A549 (cell line): ENCODE results near the gene GTF2IRD1. TPM values are rescaled to one million over a fixed set of nuclear protein-coding genes. Genes with fewer than 3 reads are reported as not detected.
A peak's percentile ranks its signal among the peaks of the same experiment; 100 is the strongest.
"Not testable (repeated sequence)": the region's sequence is repeated elsewhere in the genome, so short reads cannot be mapped to it uniquely, and the experiment has no call there.

Source experiments
- ATAC-seq, 2 experiments: fragments of 200-7000 bp in 1 of 2; fragments of >200 bp in 1 of 2; cut with Nextera tagmentation in 1 of 2; cut with Tn5 transposase in 1 of 2; 3 replicates each; pipeline versions ENCODE4 v1.8.0 to v1.9.1; 2018 to 2020; ENCODE audit warnings: mild to moderate bottlenecking in 1 of 2, moderate library complexity in 1 of 2
- CTCF ChIA-PET: fragments of 300-600 bp; sonication (Branson Sonifier 250); formaldehyde crosslinking; extraction: SDS; loops from one replicate; lab custom pipeline; 2021; ENCODE audit warnings: antibody characterized with exemption, inconsistent platforms; lab: Yijun Ruan, JAX
- POLR2A ChIA-PET: fragments of 350-600 bp; formaldehyde crosslinking; extraction: SDS; loops from one replicate; lab custom pipeline; 2021; ENCODE audit warnings: antibody characterized with exemption, inconsistent platforms; lab: Yijun Ruan, JAX
- DNase-seq, 2 experiments: peaks; one replicate each; pipeline versions ENCODE4 v3.0.0 to v3.0.0-alpha.2; 2011 to 2016; ENCODE audit warnings: low read depth in 1 of 2, low spot score in 1 of 2
- FAIRE-seq: peaks from 2 replicates; lab custom pipeline; 2011; peaks lifted over from hg19 to GRCh38; lab: Jason Lieb, UNC
- H3K27ac ChIP-seq, 2 experiments: fragments of >200 bp; sonication (Bioruptor Twin); formaldehyde crosslinking; 3 replicates each; pipeline ENCODE4 v1.5.1; 2016 to 2017
- H3K4me1 ChIP-seq: fragments of >200 bp; sonication (Bioruptor Twin); formaldehyde crosslinking; 3 replicates; pipeline ENCODE4 v1.6.1; 2016
- H3K4me2 ChIP-seq: fragments of >200 bp; sonication (Bioruptor Twin); formaldehyde crosslinking; 3 replicates; pipeline ENCODE4 v1.6.1; 2016
- H3K4me3 ChIP-seq: fragments of >200 bp; sonication (Bioruptor Twin); formaldehyde crosslinking; 3 replicates; pipeline ENCODE4 v1.5.1; 2016
- H3K9me3 ChIP-seq: fragments of >200 bp; sonication (Bioruptor Twin); formaldehyde crosslinking; 3 replicates; pipeline ENCODE4 v1.6.1; 2016
- BHLHE40 ChIP-seq: IDR thresholded peaks from 2 replicates; pipeline ENCODE4 v1.6.1; 2012; ENCODE audit warnings: low read depth, low read length, inconsistent platforms
- CBX2 ChIP-seq: fragments of 200-600 bp; sonication (generic); IDR thresholded peaks from 2 replicates; pipeline ENCODE4 v1.6.1; 2016; ENCODE audit warnings: low read depth, mild to moderate bottlenecking, borderline replicate concordance
- CBX8 ChIP-seq: fragments of 200-600 bp; sonication (generic); IDR thresholded peaks from 2 replicates; pipeline ENCODE4 v1.6.1; 2016
- CHD2 ChIP-seq: fragments of 150-350 bp; IDR thresholded peaks from 2 replicates; pipeline ENCODE4 v1.6.1; 2014; ENCODE audit warnings: low read length; ENCODE audit not compliant: partially characterized antibody
- CHD4 ChIP-seq: fragments of 200-600 bp; sonication (generic); IDR thresholded peaks from 2 replicates; pipeline ENCODE4 v1.6.1; 2016; ENCODE audit warnings: antibody characterized with exemption, mild to moderate bottlenecking, borderline replicate concordance
- E2F6 ChIP-seq: IDR thresholded peaks from 2 replicates; pipeline ENCODE4 v1.6.1; 2012; ENCODE audit warnings: low read depth, borderline replicate concordance
- EHF ChIP-seq: fragments of 250-450 bp; sonication (Bioruptor Pico); IDR thresholded peaks from 2 replicates; pipeline ENCODE4 v1.5.0; 2020; ENCODE audit warnings: mild to moderate bottlenecking
- EHMT2 ChIP-seq: fragments of 200-600 bp; sonication (generic); IDR thresholded peaks from 2 replicates; pipeline ENCODE4 v1.6.1; 2016; ENCODE audit warnings: antibody characterized with exemption, low read depth, mild to moderate bottlenecking, moderate library complexity
- EP300 ChIP-seq, 2 experiments: fragments of >200 bp; sonication (Bioruptor Twin); formaldehyde crosslinking; IDR thresholded peaks; 2 replicates in 1 of 2; 3 replicates in 1 of 2; pipeline ENCODE4 v1.6.1; 2016 to 2017
- FOSB ChIP-seq: fragments of 250-450 bp; sonication (Bioruptor Pico); IDR thresholded peaks from 2 replicates; pipeline ENCODE4 v1.5.0; 2020; ENCODE audit warnings: mild to moderate bottlenecking, moderate library complexity
- FOXS1 ChIP-seq: fragments of 250-450 bp; sonication (Bioruptor Pico); IDR thresholded peaks from 2 replicates; pipeline ENCODE4 v1.5.0; 2020; ENCODE audit warnings: mild to moderate bottlenecking, moderate library complexity
- HDAC2 ChIP-seq: fragments of 200-600 bp; sonication (generic); IDR thresholded peaks from 2 replicates; pipeline ENCODE4 v1.6.1; 2016
- HEYL ChIP-seq: fragments of 250-450 bp; sonication (Bioruptor Pico); IDR thresholded peaks from 2 replicates; pipeline ENCODE4 v1.8.0; 2021; ENCODE audit warnings: mild to moderate bottlenecking, moderate library complexity
- HOXB5 ChIP-seq: fragments of 250-450 bp; sonication (Bioruptor Pico); IDR thresholded peaks from 2 replicates; pipeline ENCODE4 v1.5.0; 2020; ENCODE audit warnings: mild to moderate bottlenecking, moderate library complexity
- JUN ChIP-seq, 2 experiments: fragments of >200 bp; sonication (Bioruptor Twin); formaldehyde crosslinking; IDR thresholded peaks; 2 replicates in 1 of 2; 3 replicates in 1 of 2; pipeline ENCODE4 v1.6.1; 2016 to 2017
- JUNB ChIP-seq: fragments of >200 bp; sonication (Bioruptor Twin); formaldehyde crosslinking; IDR thresholded peaks from 2 replicates; pipeline ENCODE4 v1.6.1; 2016
- MAZ ChIP-seq: fragments of 150-350 bp; IDR thresholded peaks from 2 replicates; pipeline ENCODE4 v1.6.1; 2014; ENCODE audit warnings: antibody characterized with exemption, low read depth, low read length, borderline replicate concordance
- NFE2L2 ChIP-seq: fragments of 150-350 bp; conservative IDR thresholded peaks from 2 replicates; pipeline ENCODE4 v1.6.1; 2014; ENCODE audit warnings: low read length
- SMC3 ChIP-seq: fragments of >200 bp; sonication (Bioruptor Twin); formaldehyde crosslinking; IDR thresholded peaks from 3 replicates; pipeline ENCODE4 v1.6.1; 2018; ENCODE audit warnings: inconsistent platforms
- TP53 ChIP-seq: fragments of 250-450 bp; sonication (Bioruptor Pico); IDR thresholded peaks from 2 replicates; pipeline ENCODE4 v1.5.0; 2021; ENCODE audit warnings: mild to moderate bottlenecking, moderate library complexity
- USF2 ChIP-seq: fragments of 450-650 bp; IDR thresholded peaks from 2 replicates; pipeline ENCODE4 v1.6.1; 2014; ENCODE audit warnings: antibody characterized with exemption
- ZFP36 ChIP-seq: fragments of 450-650 bp; IDR thresholded peaks from 2 replicates; pipeline ENCODE4 v1.6.1; 2014; ENCODE audit warnings: borderline replicate concordance; ENCODE audit not compliant: partially characterized antibody
- WGBS: methylation state at CpG from one replicate; pipeline ENCODE4 v1.1.6; 2017; ENCODE audit errors: missing lambda C conversion rate; 5-methylcytosine and 5-hydroxymethylcytosine counted together
- polyA plus RNA-seq, 4 experiments: library from polyadenylated mRNA; depleted of rRNA in 3 of 4; stranded (reverse); fragments of >200 nt; fragmentation: RNase III in 1 of 4; extraction: RNeasy Plus Mini Kit Qiagen cat#74134 plus additional on column Dnase treatment in 1 of 4; gene quantifications; 2 replicates in 3 of 4; 3 replicates in 1 of 4; pipeline ENCODE4 v1.2.3, GENCODE V29; 2011 to 2017

GTF2IRD1 gene
- polyA plus RNA-seq, 2 of the 4 experiments (the other 2 are of a cell fraction) = 19.9 to 20.5 TPM

GRCh38 chr7:74438327-74438726, 15.4 kb upstream of the GTF2IRD1 start:
- peaks cover 13% of the 10 kb centered on the region for H3K9me3 ChIP-seq
- 93% methylated on average over 2 of the region's 2 CpGs for WGBS
- TF ChIP-seq FOSB = no peak
- no peak for TF ChIP-seq BHLHE40
- ChIA-PET POLR2A (no interaction called here), CTCF (interaction anchor here (0.5 to 2.3 kb wide), 7 partner anchors 9 to 871 kb away, joined by 3 to 11 read pairs (median 4); no protein-coding TSS in a partner anchor)
- H3K4me2 ChIP-seq = no peak overlapping the region
- H3K4me1 ChIP-seq = peaks cover 8% of the 10 kb centered on the region; the same call in 1 of the 3 replicates
- no peak overlapping the region for H3K4me3 ChIP-seq
- H3K27ac ChIP-seq = no peak overlapping the region
- FAIRE-seq (no peak), DNase-seq (no peak), ATAC-seq (no peak)

- 80% methylated on average over 4 of the region's 4 CpGs for WGBS
- no peak for DNase-seq
- Histone ChIP-seq H3K27ac (no peak overlapping the region), H3K4me1 (peaks cover 8% of the 10 kb centered on the region; the same call in 1 of the 3 replicates), H3K9me3 (peaks cover 13% of the 10 kb centered on the region), H3K4me2 (no peak overlapping the region), H3K4me3 (no peak overlapping the region)
- no peak for TF ChIP-seq CBX2
- no peak for TF ChIP-seq FOSB
- TF ChIP-seq CHD2 = no peak
- TF ChIP-seq EHMT2 = no peak
- TF ChIP-seq TP53 = no peak
- ChIA-PET CTCF (interaction anchor here (0.6 to 2.4 kb wide), 8 partner anchors 11 to 144 kb away, joined by 3 to 13 read pairs (median 5); no protein-coding TSS in a partner anchor), POLR2A (no interaction called here)
- ATAC-seq = no peak
- no peak for FAIRE-seq
These were observed 14.2 kb upstream of the GTF2IRD1 start for GRCh38 chr7:74439541-74439940.

- POLR2A ChIA-PET, H3K4me3 ChIP-seq, H3K4me1 ChIP-seq, FAIRE-seq, H3K4me2 ChIP-seq, H3K27ac ChIP-seq, ATAC-seq, DNase-seq: not testable (repeated sequence)
- 95% methylated on average over 3 of the region's 3 CpGs for WGBS
- H3K9me3 ChIP-seq = peaks cover 13% of the 10 kb centered on the region
- CTCF ChIA-PET = interaction anchor here (0.5 to 2.4 kb wide), 7 partner anchors 10 to 143 kb away, joined by 3 to 13 read pairs (median 5); no protein-coding TSS in a partner anchor
These were observed 13.6 kb upstream of the GTF2IRD1 start for GRCh38 chr7:74440143-74440542.

GRCh38 chr7:74441801-74442200, 11.9 kb upstream of the GTF2IRD1 start:
- TF ChIP-seq CHD4 (no peak), JUN (IDR thresholded peaks at IDR 0.05) (no peak), HOXB5 (CRISPR knock-in tag) (no peak), EHMT2 (no peak), FOXS1 (CRISPR knock-in tag) (no peak), NFE2L2 (no peak), HEYL (no peak), EHF (CRISPR knock-in tag) (no peak), E2F6 (no peak), CBX8 (no peak), USF2 (no peak), ZFP36 (no peak), JUNB (no peak), HDAC2 (no peak), CHD2 (no peak), SMC3 (no peak), EP300 (IDR thresholded peaks at IDR 0.05) (no peak), MAZ (no peak)
- TF ChIP-seq, all 56 proteins: peak for 0
- ATAC-seq (peak in 1 of 2 experiments; percentile 17; a peak in 2 of 6 replicates), DNase-seq (no peak), FAIRE-seq (no peak)
- POLR2A ChIA-PET = interaction anchor here (0.6 kb wide), 1 partner anchor 73 kb away, joined by 6 read pairs; no protein-coding TSS in a partner anchor
- Histone ChIP-seq H3K4me1 (0 out of 3 replicates have a peak, but pooled peaks cover 3% of the 10 kb centered on the region), H3K4me2 (no peak overlapping the region), H3K27ac (peak overlapping the region in 1 of 2 experiments; percentile 51; a peak in 1 of 6 replicates), H3K9me3 (peaks cover 13% of the 10 kb centered on the region), H3K4me3 (no peak overlapping the region)
- CTCF ChIA-PET = interaction anchor here (1.3 to 2.4 kb wide), 3 partner anchors 24 to 41 kb away, joined by 3 to 10 read pairs (median 6); no protein-coding TSS in a partner anchor
- WGBS = 45% methylated on average over 7 of the region's 10 CpGs
